Fibroblast of peridontal ligament (primary cell): ENCODE results near the gene ZNF500.
A peak's percentile ranks its signal among the peaks of the same experiment; 100 is the strongest.
"Not testable (repeated sequence)": the region's sequence is repeated elsewhere in the genome, so short reads cannot be mapped to it uniquely, and the experiment has no call there.

Experiments used
- DNase-seq: peaks from one replicate; pipeline ENCODE4 v3.0.0-alpha.2; 2010; ENCODE audit errors: extremely low read depth

ZNF500 gene

GRCh38 chr16:4745274-4745569, 21.7 kb downstream of the ZNF500 start:
- DNase-seq = no peak

GRCh38 chr16:4744555-4745273, 22.2 kb downstream of the ZNF500 start:
- DNase-seq = no peak

DNA sequence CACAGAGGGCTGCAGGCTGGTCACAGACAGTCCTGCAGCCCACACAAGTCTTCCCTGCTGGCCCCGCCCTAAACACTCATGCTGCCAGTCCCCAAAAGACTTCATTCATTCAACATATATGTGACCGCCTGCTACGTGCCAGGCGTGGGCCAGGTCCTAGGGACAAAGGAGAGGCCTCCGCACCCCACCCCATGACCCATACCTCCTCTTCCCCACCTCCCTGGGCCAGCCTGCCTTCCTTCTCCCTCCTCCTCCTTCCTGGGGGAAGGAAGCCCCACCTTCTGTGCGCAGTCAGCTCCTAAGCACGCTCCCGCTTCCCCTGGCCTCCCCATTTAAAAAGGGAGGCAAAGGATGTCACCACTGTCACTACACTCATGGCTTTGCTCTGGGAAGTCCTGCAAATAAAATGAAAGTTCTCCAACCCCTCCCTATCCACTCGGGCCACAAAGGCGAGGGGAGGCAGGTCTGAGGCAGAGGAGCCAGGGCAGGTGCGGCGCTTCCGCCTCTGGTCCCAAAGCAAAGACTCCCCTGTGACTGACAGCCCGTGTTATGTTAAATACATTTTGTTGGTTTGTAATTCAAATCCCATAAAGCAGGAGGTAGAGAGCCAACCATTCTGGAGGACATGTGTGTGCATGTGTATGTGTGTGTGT, 23.6 kb downstream of the ZNF500 start:
- DNase-seq = no peak

GRCh38 chr16:4738370-4738769, 28.6 kb downstream of the ZNF500 start:
- not testable (repeated sequence) for DNase-seq

- no peak for DNase-seq
Observed at GRCh38 chr16:4737545-4737944, 29.4 kb downstream of the ZNF500 start.

DNA sequence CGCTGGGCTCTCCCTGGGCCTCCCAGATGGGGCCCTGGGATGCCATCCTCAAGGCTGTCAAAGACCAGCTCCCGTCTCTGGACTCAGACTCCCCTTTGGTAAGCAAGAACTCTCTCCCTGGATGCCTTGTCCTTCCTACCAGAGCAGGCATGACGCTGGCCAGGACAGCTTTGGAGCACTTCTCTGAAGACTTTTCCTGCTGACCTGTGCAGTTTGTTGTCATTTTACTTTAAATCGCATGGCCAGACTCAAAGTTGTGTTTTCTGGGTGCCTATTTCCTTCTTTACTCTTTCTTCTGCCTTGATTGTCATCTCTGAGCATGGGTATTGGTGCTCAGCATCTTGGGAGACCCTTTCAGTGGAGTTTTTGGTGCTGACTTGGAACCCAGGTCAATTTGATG, 30.4 kb downstream of the ZNF500 start:
- no peak for DNase-seq

DNA sequence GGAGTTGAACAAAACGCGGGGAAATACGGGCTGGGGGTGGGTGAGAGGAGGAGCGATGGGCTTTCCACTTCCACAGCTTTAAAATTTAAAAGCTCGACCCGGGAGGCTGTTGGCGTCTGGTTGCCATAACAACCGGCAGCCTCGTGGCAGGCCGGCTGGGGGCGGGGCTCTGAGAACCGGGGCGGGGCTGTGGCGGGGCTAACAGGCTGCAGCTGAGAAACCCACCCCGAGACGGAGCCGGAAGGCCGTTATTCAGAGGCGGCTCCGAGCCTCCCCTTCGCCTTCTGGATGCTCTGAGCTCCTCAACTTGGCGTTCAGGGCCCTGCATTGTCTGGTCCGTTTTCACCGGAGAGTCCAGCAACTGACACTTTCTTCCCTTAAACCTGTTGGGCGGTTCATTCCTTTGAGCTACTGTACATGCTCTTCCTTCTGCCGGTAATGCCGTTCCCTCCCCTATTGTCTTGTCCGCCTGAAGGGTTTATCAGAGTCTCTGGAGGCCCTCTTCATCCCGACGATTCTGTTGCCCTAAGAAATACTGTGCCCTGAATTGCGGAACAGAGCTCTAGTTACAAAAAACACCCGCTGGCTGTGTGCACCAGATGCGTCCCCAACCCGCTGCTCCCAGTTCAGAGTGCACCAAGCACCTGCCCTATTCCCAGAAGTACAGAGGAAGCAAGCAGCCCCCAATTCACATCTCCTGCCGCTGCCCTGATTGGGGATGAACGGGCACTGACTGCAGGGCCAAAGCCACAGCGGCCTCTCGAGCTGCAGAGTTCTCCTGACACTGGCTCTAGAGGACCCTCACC, 32.0 kb downstream of the ZNF500 start:
- peak; percentile 74 for DNase-seq

- DNase-seq = peak; percentile 96
Observed at GRCh38 chr16:4734063-4734729, 32.8 kb downstream of the ZNF500 start, which contains the start of the genes ANKS3 and DNAAF8. Gene ANKS3 (minus strand): TSS chr16:4734271. CDS start chr16:4730149, 4,122 bp downstream. Gene DNAAF8 (plus strand): TSS chr16:4734537. CDS start chr16:4736515, 1,978 bp downstream.

- no peak for DNase-seq
Observed at GRCh38 chr16:4733747-4734062, 33.3 kb downstream of the ZNF500 start.

DNA sequence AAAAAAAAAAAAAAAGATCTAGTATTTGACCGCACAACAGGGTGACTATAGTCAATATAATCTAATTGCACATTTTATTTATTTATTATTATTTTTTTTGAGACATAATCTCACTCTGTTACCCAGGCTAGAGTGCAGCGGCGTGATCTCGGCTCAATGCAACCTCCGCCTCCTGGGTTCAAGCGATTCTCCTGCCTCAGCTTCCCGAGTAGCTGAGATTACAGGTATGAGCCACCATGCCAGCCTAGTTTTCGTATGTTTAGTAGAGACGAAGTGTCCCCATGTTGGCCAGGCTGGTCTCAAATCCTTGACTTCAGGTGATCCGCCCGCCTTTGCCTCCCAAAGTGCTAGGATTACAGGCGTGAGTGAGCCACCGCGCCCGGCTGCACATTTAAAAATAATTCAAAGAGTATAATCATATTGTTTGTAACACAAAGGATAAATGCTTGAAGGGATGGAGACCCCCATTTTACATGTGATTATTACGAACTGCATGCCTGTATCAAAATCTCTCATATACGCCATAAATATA, 33.7 kb downstream of the ZNF500 start:
- no peak for DNase-seq

DNA sequence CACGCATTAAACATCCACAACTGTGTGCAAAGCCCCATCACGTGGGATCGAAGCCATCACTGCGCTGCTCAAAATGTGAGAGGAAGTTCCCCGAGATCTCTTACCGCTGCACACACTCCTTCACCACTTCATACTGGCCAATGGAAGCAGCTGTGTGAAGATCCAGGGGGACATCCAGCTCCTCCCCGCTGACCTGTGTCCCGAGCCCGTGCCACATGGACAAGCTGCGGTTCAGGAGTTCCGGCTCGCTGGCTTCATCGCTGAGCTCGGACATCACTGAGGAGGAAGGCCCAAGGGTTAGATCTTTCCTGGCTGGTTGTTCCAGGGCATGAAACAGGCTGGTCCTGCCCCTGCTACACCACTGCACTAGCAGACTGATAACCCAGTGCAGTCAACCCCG, 37.1 kb downstream of the ZNF500 start:
- DNase-seq = no peak

GRCh38 chr16:4728676-4729075, 38.3 kb downstream of the ZNF500 start:
- no peak for DNase-seq

DNA sequence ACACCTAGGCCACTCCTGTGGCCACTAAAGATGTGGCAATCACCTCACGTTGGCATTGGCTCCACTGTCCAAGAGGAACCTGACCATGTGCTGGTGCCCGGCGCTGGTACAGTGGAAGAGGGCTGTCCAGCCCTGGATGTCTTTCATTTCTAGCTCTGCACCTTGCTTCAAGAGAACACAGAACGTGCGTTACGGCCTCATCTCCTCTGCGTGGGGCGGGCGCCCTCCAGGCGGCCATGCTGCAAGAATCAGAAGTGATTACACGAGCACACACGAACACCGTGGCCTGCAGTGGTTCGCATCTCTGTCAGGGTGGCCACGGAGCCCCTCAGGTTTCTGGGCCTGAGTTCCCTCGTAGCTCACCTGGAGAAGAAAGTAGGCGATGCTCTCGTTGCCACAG, 40.3 kb downstream of the ZNF500 start:
- DNase-seq = no peak

- no peak for DNase-seq
Observed at GRCh38 chr16:4724661-4725270, 42.2 kb downstream of the ZNF500 start.

DNA sequence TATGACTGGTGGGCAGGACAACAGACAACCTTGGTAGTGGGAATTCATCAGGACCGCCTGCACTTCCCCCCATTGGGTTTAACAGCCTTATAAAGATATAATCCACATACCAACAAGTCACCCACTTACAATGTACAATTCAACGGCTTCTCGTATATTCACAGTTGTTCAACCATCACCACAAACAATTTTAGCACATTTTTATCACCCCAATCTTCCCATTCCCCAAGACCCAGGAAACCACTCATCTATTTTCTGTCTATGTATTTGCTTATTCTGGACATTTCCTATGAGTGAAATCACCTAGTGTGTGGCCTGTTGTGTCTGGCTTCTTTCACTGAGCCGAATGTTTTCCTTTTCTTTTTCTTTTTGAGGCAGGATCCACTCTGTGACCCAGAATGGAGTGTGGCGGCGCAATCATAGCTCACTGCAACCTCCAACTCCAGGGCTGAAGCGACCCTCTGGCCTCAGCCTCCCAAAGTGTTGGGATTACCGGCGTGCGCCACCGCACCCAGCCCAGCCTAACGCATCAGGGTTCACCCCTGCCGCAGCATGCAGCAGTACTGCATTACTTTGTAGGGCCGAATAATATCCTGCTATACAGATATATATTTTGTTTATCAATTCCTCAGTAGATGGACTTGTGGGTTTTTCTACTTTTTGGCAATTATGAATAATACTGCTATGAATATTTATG, 43.7 kb downstream of the ZNF500 start:
- no peak for DNase-seq

DNA sequence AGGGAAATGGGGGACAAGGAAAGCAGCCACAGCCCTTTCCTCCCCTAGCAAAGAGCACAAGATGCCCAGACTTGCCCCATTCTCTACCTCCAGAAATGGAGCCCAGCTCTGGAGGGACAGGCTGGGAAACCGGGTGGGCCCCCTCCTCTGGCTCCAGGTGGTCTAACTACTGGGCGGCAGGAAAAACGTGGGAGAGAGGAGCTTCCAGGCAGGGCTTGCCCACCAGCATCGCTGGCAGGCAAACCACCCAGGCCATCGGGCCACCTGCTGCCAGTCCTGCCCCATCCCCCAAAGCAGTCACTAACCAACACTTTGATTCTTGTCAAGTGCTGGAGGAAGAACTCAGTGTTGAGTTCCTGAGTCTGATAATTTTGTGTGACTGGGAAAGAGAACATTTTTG, 48.5 kb downstream of the ZNF500 start:
- no peak for DNase-seq

DNA sequence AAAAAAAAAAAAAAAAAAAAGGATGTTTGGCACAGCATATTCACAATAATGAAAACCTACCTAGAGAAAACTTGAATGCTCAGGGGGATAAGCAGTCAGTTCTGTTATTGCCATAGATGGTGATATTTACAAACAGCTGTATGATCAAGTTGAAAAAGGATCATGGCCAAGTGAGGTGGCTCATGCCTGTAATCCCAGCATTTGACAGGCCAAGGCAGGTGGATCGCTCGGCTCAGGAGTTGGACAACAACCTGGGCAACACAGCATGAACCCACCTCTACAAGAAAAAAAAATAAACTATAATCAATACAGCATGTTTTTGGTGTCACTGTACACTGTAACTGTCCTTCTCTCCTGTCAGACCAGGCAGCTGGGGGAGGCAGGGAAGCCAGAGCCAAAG, 52.0 kb downstream of the ZNF500 start:
- no peak for DNase-seq

DNA sequence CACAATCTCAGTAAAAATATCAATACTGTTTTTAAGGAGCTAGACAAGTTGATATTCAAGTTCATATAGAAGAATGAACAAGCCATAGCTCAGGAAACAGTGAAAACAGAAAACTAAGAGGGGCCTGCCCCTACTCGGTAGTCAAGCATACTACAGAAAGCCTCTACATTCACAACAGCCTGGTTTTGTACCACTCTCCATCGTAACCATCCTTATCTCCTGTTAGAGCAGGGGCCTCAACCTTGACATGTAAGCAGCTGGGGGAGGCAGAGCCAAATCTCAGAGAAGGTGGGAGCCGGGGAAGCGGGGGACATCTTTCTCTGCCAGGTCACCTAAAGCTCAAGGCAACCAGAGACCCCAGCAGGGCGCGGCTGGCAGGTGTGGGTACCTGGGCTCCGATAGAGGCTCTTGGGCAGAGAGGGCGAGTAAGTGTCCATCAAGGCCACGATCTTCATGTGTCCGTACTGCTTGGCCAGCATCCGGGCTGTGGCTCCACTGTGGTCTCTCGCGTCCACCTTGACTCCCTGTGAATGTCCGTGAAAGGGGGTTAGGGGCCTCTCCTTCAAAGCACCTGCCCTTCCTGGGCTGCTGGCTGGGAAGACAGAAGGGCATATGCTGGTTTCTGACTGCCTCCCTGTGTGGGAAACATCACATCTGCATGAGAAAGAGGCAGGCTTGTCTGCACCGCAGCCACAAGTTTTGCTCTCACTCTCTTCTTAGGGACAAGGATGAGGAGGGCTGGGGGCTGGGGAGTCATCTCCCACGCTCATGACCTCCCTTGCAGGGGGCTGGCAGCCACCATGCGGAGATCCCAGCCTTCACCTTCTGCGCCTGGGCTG, 53.1 kb downstream of the ZNF500 start:
- no peak for DNase-seq

- DNase-seq = peak; percentile 60
Observed at GRCh38 chr16:4709481-4709880, 57.5 kb downstream of the ZNF500 start.

- no peak for DNase-seq
Observed at GRCh38 chr16:4706871-4707270, 60.1 kb downstream of the ZNF500 start.
